Skin of body (tissue), 2 donors: ENCODE results near the gene TMEM266. TPM values are rescaled to one million over a fixed set of nuclear protein-coding genes. Genes with fewer than 3 reads are reported as not detected.

Experiments
- DNase-seq: peaks from one replicate; lab custom pipeline; 2025; lab: John Stamatoyannopoulos, UW
- total RNA-seq: library from RNA; depleted of rRNA; stranded (reverse); fragments of >200 nt; gene quantifications from one replicate; pipeline ENCODE4 v1.2.3, GENCODE V29; 2014

Gene TMEM266
- total RNA-seq, 1 donor from 2014 or later: 0.20 TPM

DNA sequence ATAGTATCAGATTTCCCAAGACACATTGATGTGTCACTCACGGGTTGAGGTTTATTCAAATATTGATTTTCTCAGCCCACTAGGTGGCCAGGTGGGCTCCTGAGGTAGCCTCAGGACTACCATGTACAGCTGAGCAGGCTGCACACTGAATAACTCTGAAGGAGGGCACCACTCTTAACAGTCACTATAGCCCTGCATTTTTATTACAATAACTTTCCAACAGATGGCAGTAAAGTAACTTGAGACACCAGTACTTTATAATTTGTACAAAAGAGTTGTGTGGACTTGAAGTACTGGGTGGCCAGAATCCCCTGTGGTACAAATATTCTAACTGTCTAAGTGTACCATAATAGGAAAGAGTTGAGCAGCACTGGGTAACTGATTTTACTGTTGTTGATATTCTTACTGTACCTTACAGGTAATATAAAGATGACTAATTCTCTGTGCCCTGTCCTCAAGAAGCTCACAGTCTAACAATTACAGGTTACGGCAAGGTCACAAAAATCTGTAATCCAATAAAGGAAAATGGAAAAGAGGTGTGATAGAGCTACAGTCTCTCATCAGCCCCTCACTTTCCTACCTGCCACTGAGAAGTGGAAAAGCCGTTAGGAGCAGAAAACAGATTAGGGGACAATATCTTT, 175.5 kb downstream of the TMEM266 start:
- DNase-seq: no peak

GRCh38 chr15:76236350-76236749, 176.6 kb downstream of the TMEM266 start:
- no peak for DNase-seq

GRCh38 chr15:76239786-76240185, 180.0 kb downstream of the TMEM266 start:
- DNase-seq: no peak

GRCh38 chr15:76245072-76245610, 185.4 kb downstream of the TMEM266 start:
- DNase-seq: no peak

DNA sequence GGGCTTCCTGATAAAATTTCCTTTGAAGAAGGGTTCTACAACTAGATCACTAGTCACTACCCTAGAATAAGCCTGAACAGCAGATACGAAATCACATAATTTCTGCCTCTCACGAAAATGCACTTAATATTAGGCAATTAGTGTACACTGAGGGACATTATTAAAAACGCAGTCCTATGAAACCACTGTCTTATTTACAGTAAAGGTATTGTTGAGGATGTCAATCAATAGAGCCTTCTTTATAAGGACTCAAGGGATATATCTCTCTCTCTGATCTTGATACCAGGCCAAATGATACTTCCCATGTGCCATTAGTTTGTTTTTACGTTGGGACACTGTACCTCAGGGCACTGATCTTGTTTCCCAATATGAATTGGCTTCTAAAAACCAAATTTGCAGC, 191.9 kb downstream of the TMEM266 start:
- DNase-seq: no peak

DNA sequence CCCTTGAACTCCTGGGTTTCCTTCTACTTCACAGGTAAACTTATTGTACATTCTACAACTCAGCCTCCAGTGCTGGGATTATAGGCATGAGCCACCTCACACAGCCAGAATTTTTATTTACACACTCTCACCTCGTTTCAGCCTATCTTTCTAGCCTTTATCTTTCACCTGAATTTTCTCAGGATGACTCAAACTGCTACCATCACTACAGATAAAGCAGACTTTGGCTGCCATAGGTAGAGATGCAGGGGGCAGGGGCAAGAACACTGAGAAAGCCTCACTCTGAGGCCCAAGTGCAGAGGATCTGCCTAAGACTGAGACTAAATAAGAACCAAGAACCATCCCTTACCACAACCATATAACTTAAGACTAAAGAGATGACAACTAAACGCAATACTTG, 192.5 kb downstream of the TMEM266 start:
- no peak for DNase-seq

- no peak for DNase-seq
Observed at GRCh38 chr15:76253691-76254473, 194.1 kb downstream of the TMEM266 start.

Other genes starting within 250 kb of the TMEM266 start
- gene UBE2Q2, start 216.5 kb upstream of the TMEM266 start, total RNA-seq: 31.2 TPM
- gene FBXO22, start 156.1 kb upstream of the TMEM266 start, total RNA-seq: 12.9 TPM
- 0.10 TPM for gene NRG4, start 47.6 kb upstream of the TMEM266 start, total RNA-seq